KMS-11 (cell line): Measurements from ENCODE around the gene MAST4.

Experiments used
- H2AFZ ChIP-seq: fragments of 200-600 bp; sonication (generic); 2 replicates; pipeline ENCODE4 v1.6.1; 2016; ENCODE audit warnings: antibody characterized with exemption, mixed run types, low read depth
- H3K27ac ChIP-seq: fragments of 200-600 bp; sonication (generic); 2 replicates; pipeline ENCODE4 v1.6.1; 2016; ENCODE audit warnings: mild to moderate bottlenecking, mixed run types
- H3K27me3 ChIP-seq: fragments of 200-600 bp; sonication (generic); 2 replicates; pipeline ENCODE4 v1.6.1; 2017; ENCODE audit warnings: mild to moderate bottlenecking, low read depth, mixed run types, moderate library complexity; ENCODE audit not compliant: insufficient read depth
- H3K36me3 ChIP-seq: fragments of 200-600 bp; sonication (generic); 2 replicates; pipeline ENCODE4 v1.6.1; 2017; ENCODE audit warnings: mild to moderate bottlenecking, mixed run types; ENCODE audit not compliant: insufficient read depth
- H3K4me1 ChIP-seq: fragments of 200-600 bp; sonication (generic); 2 replicates; pipeline ENCODE4 v1.6.1; 2016; ENCODE audit warnings: mild to moderate bottlenecking, low read depth, mixed run types; ENCODE audit not compliant: poor library complexity, severe bottlenecking
- H3K4me2 ChIP-seq: fragments of 200-600 bp; sonication (generic); 2 replicates; pipeline ENCODE4 v1.7.0; 2016; ENCODE audit warnings: mild to moderate bottlenecking, mixed run types
- H3K4me3 ChIP-seq: fragments of 200-600 bp; sonication (generic); IDR thresholded peaks from 2 replicates; pipeline ENCODE4 v1.6.1; 2017; ENCODE audit warnings: low read depth, low read length, mixed read lengths; ENCODE audit not compliant: insufficient read depth
- H3K79me2 ChIP-seq: fragments of 200-600 bp; sonication (generic); 2 replicates; pipeline ENCODE4 v1.6.1; 2016; ENCODE audit warnings: low read depth, mixed run types; ENCODE audit not compliant: insufficient read depth
- H3K9ac ChIP-seq: fragments of 200-600 bp; sonication (generic); 2 replicates; pipeline ENCODE4 v1.6.1; 2016; ENCODE audit warnings: mild to moderate bottlenecking, mixed run types
- H4K20me1 ChIP-seq: fragments of 200-600 bp; sonication (generic); 2 replicates; pipeline ENCODE4 v1.6.1; 2016; ENCODE audit warnings: mild to moderate bottlenecking, mixed run types; ENCODE audit not compliant: insufficient read depth
- CTCF ChIP-seq: fragments of 200-600 bp; sonication (generic); conservative IDR thresholded peaks from 2 replicates; pipeline ENCODE4 v1.6.1; 2017; ENCODE audit warnings: low read depth, mild to moderate bottlenecking, antibody characterized with exemption, low read length, moderate library complexity, mixed read lengths

MAST4 gene

GRCh38 chr5:66987949-66988838 is 392.0 kb downstream of the MAST4 start:
- H3K36me3 ChIP-seq = no peaks in the 10 kb centered on the region
- no peak overlapping the region for H3K4me3 ChIP-seq
- H3K79me2 ChIP-seq = no peaks in the 10 kb centered on the region
- no peak overlapping the region for H3K4me2 ChIP-seq
- H2AFZ ChIP-seq = no peak overlapping the region
- no peak overlapping the region for H3K9ac ChIP-seq
- no peak overlapping the region for H3K27ac ChIP-seq
- peaks cover 22% of the 10 kb centered on the region for H3K4me1 ChIP-seq
- no peaks in the 10 kb centered on the region for H4K20me1 ChIP-seq
- TF ChIP-seq CTCF = peak; percentile 95
- no peaks in the 10 kb centered on the region for H3K27me3 ChIP-seq

- H3K27ac ChIP-seq = no peak overlapping the region
- no peak overlapping the region for H2AFZ ChIP-seq
- peaks cover 22% of the 10 kb centered on the region for H3K4me1 ChIP-seq
- no peaks in the 10 kb centered on the region for H4K20me1 ChIP-seq
- no peak overlapping the region for H3K9ac ChIP-seq
- no peak; the same call in 1 of the 2 replicates for TF ChIP-seq CTCF
- no peaks in the 10 kb centered on the region for H3K36me3 ChIP-seq
- peak overlapping the region; percentile 24; the same call in 1 of the 2 replicates for H3K4me2 ChIP-seq
- no peaks in the 10 kb centered on the region for H3K27me3 ChIP-seq
- H3K4me3 ChIP-seq = no peak overlapping the region
- no peaks in the 10 kb centered on the region for H3K79me2 ChIP-seq
Measured at GRCh38 chr5:66989286-66989685, 393.1 kb downstream of the MAST4 start.

GRCh38 chr5:66989781-66990180 is 393.6 kb downstream of the MAST4 start:
- no peak overlapping the region for H3K4me3 ChIP-seq

GRCh38 chr5:66991746-66992145 is 395.6 kb downstream of the MAST4 start:
- H3K4me3 ChIP-seq = no peak overlapping the region
- TF ChIP-seq CTCF = no peak
- no peaks in the 10 kb centered on the region for H3K27me3 ChIP-seq
- H3K79me2 ChIP-seq = no peaks in the 10 kb centered on the region
- H4K20me1 ChIP-seq = no peaks in the 10 kb centered on the region
- H3K36me3 ChIP-seq = no peaks in the 10 kb centered on the region
- no peak overlapping the region for H3K27ac ChIP-seq
- H3K9ac ChIP-seq = no peak overlapping the region
- H3K4me1 ChIP-seq = peaks cover 22% of the 10 kb centered on the region
- no peak overlapping the region for H3K4me2 ChIP-seq
- H2AFZ ChIP-seq = no peak overlapping the region

More at GRCh38 chr5:66989781-66990180, 393.6 kb downstream of the MAST4 start:
- H3K4me1 ChIP-seq = peaks cover 22% of the 10 kb centered on the region
- H4K20me1 ChIP-seq = no peaks in the 10 kb centered on the region
- no peaks in the 10 kb centered on the region for H3K36me3 ChIP-seq
- no peak for TF ChIP-seq CTCF
- H2AFZ ChIP-seq = no peak overlapping the region
- no peak overlapping the region for H3K27ac ChIP-seq
- H3K9ac ChIP-seq = no peak overlapping the region
- no peak overlapping the region for H3K4me2 ChIP-seq
- no peaks in the 10 kb centered on the region for H3K79me2 ChIP-seq
- H3K27me3 ChIP-seq = no peaks in the 10 kb centered on the region
